Heart left ventricle (tissue), 16 donors: ENCODE data around the gene LIPM. TPM values are rescaled to one million over a fixed set of nuclear protein-coding genes. Genes with fewer than 3 reads are reported as not detected.

Source experiments
- ATAC-seq, 4 donors: fragments of 200-7000 bp; cut with Tn5 transposase; one replicate each; pipeline ENCODE4 v1.9.1; 2020 to 2022; ENCODE audit warnings: moderate library complexity in 4 of 4, mild to moderate bottlenecking in 3 of 4, moderate number of reproducible peaks in 1 of 4
- DNase-seq, 5 donors: peaks; one replicate each; pipeline ENCODE4 v3.0.0-alpha.2; 2020
- H3K27ac ChIP-seq, 12 donors: fragments of 200-600 bp; sonication (generic) in 4 of 12; one replicate each; pipeline versions ENCODE4 v1.5.0 to v1.8.0; 2016 to 2022; ENCODE audit warnings: mild to moderate bottlenecking in 2 of 12
- H3K27me3 ChIP-seq, 9 donors: fragments of 200-600 bp; sonication (generic) in 2 of 9; one replicate each; pipeline versions ENCODE4 v1.5.1 to v1.8.0; 2016 to 2022; ENCODE audit warnings: mild to moderate bottlenecking in 3 of 9
- H3K36me3 ChIP-seq, 9 donors: fragments of 200-600 bp; sonication (generic) in 2 of 9; one replicate each; pipeline versions ENCODE4 v1.5.0 to v1.8.0; 2018 to 2022; ENCODE audit warnings: mild to moderate bottlenecking in 2 of 9
- H3K4me1 ChIP-seq, 12 donors: fragments of 200-600 bp; sonication (generic) in 4 of 12; one replicate each; pipeline versions ENCODE4 v1.5.0 to v1.8.0; 2016 to 2022; ENCODE audit warnings: mild to moderate bottlenecking in 3 of 12
- H3K4me3 ChIP-seq, 12 donors: fragments of 200-600 bp; sonication (generic) in 4 of 12; one replicate each; pipeline versions ENCODE4 v1.5.0 to v1.8.0; 2017 to 2022; ENCODE audit warnings: mild to moderate bottlenecking in 9 of 12, moderate library complexity in 4 of 12
- H3K9me3 ChIP-seq, 12 donors: fragments of 200-600 bp; sonication (generic) in 4 of 12; one replicate each; pipeline versions ENCODE4 v1.5.0 to v1.8.0; 2016 to 2022; ENCODE audit warnings: mild to moderate bottlenecking in 1 of 12
- CTCF ChIP-seq, 12 donors: fragments of 200-600 bp; sonication (generic) in 4 of 12; IDR thresholded peaks; one replicate each; pipeline versions ENCODE4 v1.5.0 to v1.8.0; 2018 to 2022; ENCODE audit warnings: antibody characterized with exemption in 12 of 12, mild to moderate bottlenecking in 5 of 12
- POLR2A ChIP-seq, 2 donors: fragments of 450-650 bp; IDR thresholded peaks; one replicate each; pipeline ENCODE4 v1.6.1; 2017; ENCODE audit warnings: antibody characterized with exemption in 2 of 2, mild to moderate bottlenecking in 2 of 2, moderate library complexity in 2 of 2
- WGBS, 4 donors: extraction: QIAGEN DNeasy Blood & Tissue Kit in 2 of 4; methylation state at CpG; one replicate each; pipeline versions ENCODE4 v1.1.5 to v1.1.7; 2013 to 2018; 5-methylcytosine and 5-hydroxymethylcytosine counted together
- intact Hi-C, 10 donors: fragments of 100-400 bp; cut with DNase I; formaldehyde crosslinking; loops; one replicate each; pipeline versions ENCODE4 v1.11.1 to v1.14.2; 2022
- polyA plus RNA-seq, 2 donors: library from polyadenylated mRNA; stranded (reverse); fragments of 200-250 nt; gene quantifications; one replicate each; pipeline ENCODE4 v1.2.3, GENCODE V29; 2013
- total RNA-seq, 9 donors: library from RNA; depleted of rRNA in 2 of 9; stranded (reverse); fragments of >200 nt in 2 of 9; fragmentation: NEBNext Ultra II Directional in 3 of 9; extraction: Animal tissue kit (Norgen Biotek cat#: 25700) in 3 of 9; gene quantifications; one replicate each; pipeline versions ENCODE4 v1.1.0 to v1.2.4, GENCODE V29; 2016 to 2023
- donor health status: ischemic (EF 13 %, LVEDD 7.1; RV severe dilation, severe dysfunction).
- donor health status: healthy with polysubstance abuse.
- donor health status: DM: no; HTN: yes; CAD: no.
- donor health status: DM: no; HTN: no; CAD: no.
- donor health status: ischemic (EF 25% LVEDD 6.9; RV normal size, moderate dysfunction).
- donor health status: ischemic (EF 25% LVEDD 5.7; RV mildly dilated, moderate dysfunction).
- donor health status: healthy.
- donor health status: DM: yes; HTN: yes; CAD: no.
- donor health status: ischemic (EF 35%, LVEDD 5.7; RV mildly dilated, moderate dysfunction).
- donor health status: nonischemic (EF 11% LVEDD 7.7; RV severe dilation, severe dysfunction).
- donor health status: DM: yes; HTN: yes; CAD: no.
- donor health status: PGD.
- donor health status: ischemic (EF 29% LVEDD 5.4; RV normal size, mild dysfunction).
- donor health status: nonischemic (EF 23%, LVEDD 6.1; RV moderate dilation, normal function).

Gene LIPM
- total and polyA plus RNA-seq, 11 donors = not detected

GRCh38 chr10:88819290-88819689 lies 16.8 kb downstream of the LIPM start:
- TF ChIP-seq POLR2A (IDR thresholded peaks at IDR 0.05) (no peak), CTCF (IDR thresholded peaks at IDR 0.05) (no peak)
- 69 to 80% (median 76%) methylated on average over 3 of the region's 3 CpGs for WGBS, 4 donors
- Histone ChIP-seq H3K27ac (no peak overlapping the region), H3K9me3 (no peaks in the 10 kb centered on the region), H3K27me3 (no peaks in the 10 kb centered on the region), H3K4me3 (no peak overlapping the region), H3K4me1 (no peaks in the 10 kb centered on the region), H3K36me3 (no peaks in the 10 kb centered on the region)
- DNase-seq (no peak), ATAC-seq (no peak)
- intact Hi-C loops = loop anchor here in 3 of 10 donors (10.0 kb wide), 2 partner anchors 244 to 254 kb away; no protein-coding TSS in a partner anchor

- Histone ChIP-seq H3K4me1 (peaks cover 0 to 8% (median 0%) of the 10 kb centered on the region in 12 donors), H3K27ac (no peak overlapping the region), H3K36me3 (no peaks in the 10 kb centered on the region), H3K4me3 (no peak overlapping the region), H3K9me3 (no peaks in the 10 kb centered on the region), H3K27me3 (no peaks in the 10 kb centered on the region)
- ATAC-seq (no peak), DNase-seq (no peak)
- TF ChIP-seq CTCF (IDR thresholded peaks at IDR 0.05) (no peak), POLR2A (IDR thresholded peaks at IDR 0.05) (no peak)
- intact Hi-C loops = no loop called here
Observed at GRCh38 chr10:88820748-88821401, 18.3 kb downstream of the LIPM start.

- DNase-seq = no peak
- H3K27ac ChIP-seq = no peak overlapping the region
- TF ChIP-seq CTCF (IDR thresholded peaks at IDR 0.05) (no peak), POLR2A (IDR thresholded peaks at IDR 0.05) (no peak)
- no peak for ATAC-seq
- peaks cover 0 to 2% (median 0%) of the 10 kb centered on the region in 9 donors for H3K27me3 ChIP-seq
- no peaks in the 10 kb centered on the region for H3K9me3 ChIP-seq
- no peaks in the 10 kb centered on the region for H3K36me3 ChIP-seq
- no peak overlapping the region for H3K4me3 ChIP-seq
- H3K4me1 ChIP-seq = peaks cover 0 to 21% (median 0%) of the 10 kb centered on the region in 12 donors
- WGBS, 4 donors = 71 to 86% (median 83%) methylated on average over 4 of the region's 4 CpGs
- intact Hi-C loops = no loop called here
Observed at GRCh38 chr10:88826388-88826787, 23.9 kb downstream of the LIPM start.

- Histone ChIP-seq H3K27me3 (peaks cover 0 to 2% (median 0%) of the 10 kb centered on the region in 9 donors), H3K4me1 (peaks cover 0 to 21% (median 0%) of the 10 kb centered on the region in 12 donors), H3K27ac (no peak overlapping the region), H3K36me3 (no peaks in the 10 kb centered on the region), H3K9me3 (no peaks in the 10 kb centered on the region), H3K4me3 (no peak overlapping the region)
- TF ChIP-seq CTCF (IDR thresholded peaks at IDR 0.05) (no peak), POLR2A (IDR thresholded peaks at IDR 0.05) (no peak)
- intact Hi-C loops = no loop called here
- ATAC-seq (no peak), DNase-seq (no peak)
- WGBS, 4 donors = 97 to 98% (median 97%) methylated on average over 2 of the region's 2 CpGs
Observed at GRCh38 chr10:88827671-88828070, 25.1 kb downstream of the LIPM start.
